SK-N-MC (cell line): Measurements from ENCODE around the gene YWHAE.

Experiments used
- EZH2 ChIP-seq: fragments of 200-600 bp; sonication (generic); IDR thresholded peaks from one replicate; pipeline ENCODE4 v1.6.1; 2017; ENCODE audit warnings: antibody characterized with exemption
- POLR2AphosphoS5 ChIP-seq: IDR thresholded peaks from 2 replicates; pipeline ENCODE4 v1.6.1; 2012; ENCODE audit warnings: mild to moderate bottlenecking, low read depth, low read length, borderline replicate concordance

- no peak for TF ChIP-seq EZH2
- no peak for TF ChIP-seq POLR2AphosphoS5
These were observed 74.3 kb downstream of the YWHAE start for GRCh38 chr17:1325766-1326165.
